GM23338 (cell line): ENCODE measurements around the gene HDAC5.

Experiments used
- CREB1 ChIP-seq: fragments of 250-450 bp; sonication (Bioruptor Pico); IDR thresholded peaks from 2 replicates; pipeline ENCODE4 v1.5.0; 2020; ENCODE audit warnings: low read depth, mild to moderate bottlenecking, moderate library complexity
- EZH2 ChIP-seq: fragments of 200-600 bp; sonication (generic); IDR thresholded peaks from one replicate; pipeline ENCODE4 v1.8.0; 2017; ENCODE audit warnings: antibody characterized with exemption, mild to moderate bottlenecking, low read depth; ENCODE audit not compliant: unreplicated experiment
- EZH2phosphoT487 ChIP-seq: fragments of 200-600 bp; sonication (generic); IDR thresholded peaks from one replicate; pipeline ENCODE4 v1.8.1; 2018; ENCODE audit warnings: antibody characterized with exemption; ENCODE audit not compliant: unreplicated experiment
- JUNB ChIP-seq: IDR thresholded peaks from one replicate; pipeline ENCODE4 v1.6.1; 2016; ENCODE audit warnings: antibody characterized with exemption; ENCODE audit not compliant: unreplicated experiment
- POLR2AphosphoS5 ChIP-seq: IDR thresholded peaks from 2 replicates; pipeline ENCODE4 v1.6.1; 2016; ENCODE audit warnings: antibody characterized with exemption, low read depth
- STAT1 ChIP-seq: IDR thresholded peaks from one replicate; pipeline ENCODE4 v1.6.1; 2016; ENCODE audit warnings: antibody characterized with exemption; ENCODE audit not compliant: unreplicated experiment
- ZNF114 ChIP-seq: fragments of 250-450 bp; sonication (Bioruptor Pico); IDR thresholded peaks from 2 replicates; pipeline ENCODE4 v1.5.0; 2020; ENCODE audit warnings: mild to moderate bottlenecking, moderate library complexity
- ZNF331 ChIP-seq: fragments of 250-450 bp; sonication (Bioruptor Pico); IDR thresholded peaks from 2 replicates; pipeline ENCODE4 v1.5.0; 2020; ENCODE audit warnings: low read depth, mild to moderate bottlenecking, moderate library complexity
- TF ChIP-seq, protein P1 (sequence below), 2 experiments: fragments of 200-600 bp in 1 of 2; sonication (generic) in 1 of 2; conservative IDR thresholded peaks; 2 replicates each; pipeline versions ENCODE4 v1.5.1 to v1.6.1; 2016 to 2017; ENCODE audit warnings: antibody characterized with exemption in 2 of 2, low read depth in 2 of 2, mild to moderate bottlenecking in 2 of 2, moderate library complexity in 1 of 2
- TF ChIP-seq, protein P2 (sequence below): IDR thresholded peaks from one replicate; pipeline ENCODE4 v1.6.1; 2018; ENCODE audit warnings: antibody characterized with exemption; ENCODE audit not compliant: unreplicated experiment
- TF ChIP-seq, protein P3 (sequence below): IDR thresholded peaks from 2 replicates; pipeline ENCODE4 v1.6.1; 2016; ENCODE audit warnings: antibody characterized with exemption
- TF ChIP-seq, protein P4 (sequence below): fragments of 250-450 bp; sonication (Bioruptor Pico); IDR thresholded peaks from 2 replicates; pipeline ENCODE4 v1.5.0; 2020; ENCODE audit warnings: mild to moderate bottlenecking, moderate library complexity

DNA sequence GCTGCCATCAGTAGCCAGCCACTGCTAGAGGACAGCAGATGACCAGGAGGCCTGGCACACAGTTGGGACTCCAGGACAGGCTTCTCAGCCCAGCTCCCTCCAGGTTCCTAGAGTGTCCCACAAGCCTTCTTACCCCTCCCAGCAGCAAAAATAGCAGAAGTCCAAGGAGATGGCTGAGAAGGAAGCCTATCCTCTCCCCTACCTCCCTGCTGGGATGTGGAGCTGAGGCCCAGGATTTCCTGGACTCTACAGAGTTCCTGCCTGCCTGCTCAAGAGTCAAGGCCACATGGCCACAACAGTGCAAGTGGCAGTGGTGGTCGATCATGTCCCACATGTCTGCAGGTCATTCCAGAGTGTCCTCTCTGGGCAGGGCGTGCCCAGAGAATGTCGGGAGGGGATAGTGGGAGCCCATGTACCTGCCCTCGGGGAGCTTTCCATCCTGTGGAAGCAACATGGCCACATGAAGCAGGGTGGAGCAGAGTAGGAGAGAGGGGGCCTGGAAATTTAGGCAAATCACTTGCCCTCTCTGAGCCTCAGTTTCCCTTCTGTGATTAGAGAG, 10.6 kb upstream of the HDAC5 start:
- TF ChIP-seq, protein P1, sequence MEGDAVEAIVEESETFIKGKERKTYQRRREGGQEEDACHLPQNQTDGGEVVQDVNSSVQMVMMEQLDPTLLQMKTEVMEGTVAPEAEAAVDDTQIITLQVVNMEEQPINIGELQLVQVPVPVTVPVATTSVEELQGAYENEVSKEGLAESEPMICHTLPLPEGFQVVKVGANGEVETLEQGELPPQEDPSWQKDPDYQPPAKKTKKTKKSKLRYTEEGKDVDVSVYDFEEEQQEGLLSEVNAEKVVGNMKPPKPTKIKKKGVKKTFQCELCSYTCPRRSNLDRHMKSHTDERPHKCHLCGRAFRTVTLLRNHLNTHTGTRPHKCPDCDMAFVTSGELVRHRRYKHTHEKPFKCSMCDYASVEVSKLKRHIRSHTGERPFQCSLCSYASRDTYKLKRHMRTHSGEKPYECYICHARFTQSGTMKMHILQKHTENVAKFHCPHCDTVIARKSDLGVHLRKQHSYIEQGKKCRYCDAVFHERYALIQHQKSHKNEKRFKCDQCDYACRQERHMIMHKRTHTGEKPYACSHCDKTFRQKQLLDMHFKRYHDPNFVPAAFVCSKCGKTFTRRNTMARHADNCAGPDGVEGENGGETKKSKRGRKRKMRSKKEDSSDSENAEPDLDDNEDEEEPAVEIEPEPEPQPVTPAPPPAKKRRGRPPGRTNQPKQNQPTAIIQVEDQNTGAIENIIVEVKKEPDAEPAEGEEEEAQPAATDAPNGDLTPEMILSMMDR (conservative IDR thresholded peaks at IDR 0.05; ENCODE audit: low read depth in 2 of 2) = no peak
- TF ChIP-seq EZH2 (no peak), POLR2AphosphoS5 (no peak), JUNB (no peak), ZNF331 (CRISPR knock-in tag) (no peak), EZH2phosphoT487 (no peak), ZNF114 (CRISPR knock-in tag) (no peak), CREB1 (CRISPR knock-in tag) (no peak), STAT1 (no peak)
- TF ChIP-seq, protein P2, sequence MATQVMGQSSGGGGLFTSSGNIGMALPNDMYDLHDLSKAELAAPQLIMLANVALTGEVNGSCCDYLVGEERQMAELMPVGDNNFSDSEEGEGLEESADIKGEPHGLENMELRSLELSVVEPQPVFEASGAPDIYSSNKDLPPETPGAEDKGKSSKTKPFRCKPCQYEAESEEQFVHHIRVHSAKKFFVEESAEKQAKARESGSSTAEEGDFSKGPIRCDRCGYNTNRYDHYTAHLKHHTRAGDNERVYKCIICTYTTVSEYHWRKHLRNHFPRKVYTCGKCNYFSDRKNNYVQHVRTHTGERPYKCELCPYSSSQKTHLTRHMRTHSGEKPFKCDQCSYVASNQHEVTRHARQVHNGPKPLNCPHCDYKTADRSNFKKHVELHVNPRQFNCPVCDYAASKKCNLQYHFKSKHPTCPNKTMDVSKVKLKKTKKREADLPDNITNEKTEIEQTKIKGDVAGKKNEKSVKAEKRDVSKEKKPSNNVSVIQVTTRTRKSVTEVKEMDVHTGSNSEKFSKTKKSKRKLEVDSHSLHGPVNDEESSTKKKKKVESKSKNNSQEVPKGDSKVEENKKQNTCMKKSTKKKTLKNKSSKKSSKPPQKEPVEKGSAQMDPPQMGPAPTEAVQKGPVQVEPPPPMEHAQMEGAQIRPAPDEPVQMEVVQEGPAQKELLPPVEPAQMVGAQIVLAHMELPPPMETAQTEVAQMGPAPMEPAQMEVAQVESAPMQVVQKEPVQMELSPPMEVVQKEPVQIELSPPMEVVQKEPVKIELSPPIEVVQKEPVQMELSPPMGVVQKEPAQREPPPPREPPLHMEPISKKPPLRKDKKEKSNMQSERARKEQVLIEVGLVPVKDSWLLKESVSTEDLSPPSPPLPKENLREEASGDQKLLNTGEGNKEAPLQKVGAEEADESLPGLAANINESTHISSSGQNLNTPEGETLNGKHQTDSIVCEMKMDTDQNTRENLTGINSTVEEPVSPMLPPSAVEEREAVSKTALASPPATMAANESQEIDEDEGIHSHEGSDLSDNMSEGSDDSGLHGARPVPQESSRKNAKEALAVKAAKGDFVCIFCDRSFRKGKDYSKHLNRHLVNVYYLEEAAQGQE = no peak
- TF ChIP-seq, protein P3, sequence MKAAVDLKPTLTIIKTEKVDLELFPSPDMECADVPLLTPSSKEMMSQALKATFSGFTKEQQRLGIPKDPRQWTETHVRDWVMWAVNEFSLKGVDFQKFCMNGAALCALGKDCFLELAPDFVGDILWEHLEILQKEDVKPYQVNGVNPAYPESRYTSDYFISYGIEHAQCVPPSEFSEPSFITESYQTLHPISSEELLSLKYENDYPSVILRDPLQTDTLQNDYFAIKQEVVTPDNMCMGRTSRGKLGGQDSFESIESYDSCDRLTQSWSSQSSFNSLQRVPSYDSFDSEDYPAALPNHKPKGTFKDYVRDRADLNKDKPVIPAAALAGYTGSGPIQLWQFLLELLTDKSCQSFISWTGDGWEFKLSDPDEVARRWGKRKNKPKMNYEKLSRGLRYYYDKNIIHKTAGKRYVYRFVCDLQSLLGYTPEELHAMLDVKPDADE = no peak
- TF ChIP-seq, protein P4, sequence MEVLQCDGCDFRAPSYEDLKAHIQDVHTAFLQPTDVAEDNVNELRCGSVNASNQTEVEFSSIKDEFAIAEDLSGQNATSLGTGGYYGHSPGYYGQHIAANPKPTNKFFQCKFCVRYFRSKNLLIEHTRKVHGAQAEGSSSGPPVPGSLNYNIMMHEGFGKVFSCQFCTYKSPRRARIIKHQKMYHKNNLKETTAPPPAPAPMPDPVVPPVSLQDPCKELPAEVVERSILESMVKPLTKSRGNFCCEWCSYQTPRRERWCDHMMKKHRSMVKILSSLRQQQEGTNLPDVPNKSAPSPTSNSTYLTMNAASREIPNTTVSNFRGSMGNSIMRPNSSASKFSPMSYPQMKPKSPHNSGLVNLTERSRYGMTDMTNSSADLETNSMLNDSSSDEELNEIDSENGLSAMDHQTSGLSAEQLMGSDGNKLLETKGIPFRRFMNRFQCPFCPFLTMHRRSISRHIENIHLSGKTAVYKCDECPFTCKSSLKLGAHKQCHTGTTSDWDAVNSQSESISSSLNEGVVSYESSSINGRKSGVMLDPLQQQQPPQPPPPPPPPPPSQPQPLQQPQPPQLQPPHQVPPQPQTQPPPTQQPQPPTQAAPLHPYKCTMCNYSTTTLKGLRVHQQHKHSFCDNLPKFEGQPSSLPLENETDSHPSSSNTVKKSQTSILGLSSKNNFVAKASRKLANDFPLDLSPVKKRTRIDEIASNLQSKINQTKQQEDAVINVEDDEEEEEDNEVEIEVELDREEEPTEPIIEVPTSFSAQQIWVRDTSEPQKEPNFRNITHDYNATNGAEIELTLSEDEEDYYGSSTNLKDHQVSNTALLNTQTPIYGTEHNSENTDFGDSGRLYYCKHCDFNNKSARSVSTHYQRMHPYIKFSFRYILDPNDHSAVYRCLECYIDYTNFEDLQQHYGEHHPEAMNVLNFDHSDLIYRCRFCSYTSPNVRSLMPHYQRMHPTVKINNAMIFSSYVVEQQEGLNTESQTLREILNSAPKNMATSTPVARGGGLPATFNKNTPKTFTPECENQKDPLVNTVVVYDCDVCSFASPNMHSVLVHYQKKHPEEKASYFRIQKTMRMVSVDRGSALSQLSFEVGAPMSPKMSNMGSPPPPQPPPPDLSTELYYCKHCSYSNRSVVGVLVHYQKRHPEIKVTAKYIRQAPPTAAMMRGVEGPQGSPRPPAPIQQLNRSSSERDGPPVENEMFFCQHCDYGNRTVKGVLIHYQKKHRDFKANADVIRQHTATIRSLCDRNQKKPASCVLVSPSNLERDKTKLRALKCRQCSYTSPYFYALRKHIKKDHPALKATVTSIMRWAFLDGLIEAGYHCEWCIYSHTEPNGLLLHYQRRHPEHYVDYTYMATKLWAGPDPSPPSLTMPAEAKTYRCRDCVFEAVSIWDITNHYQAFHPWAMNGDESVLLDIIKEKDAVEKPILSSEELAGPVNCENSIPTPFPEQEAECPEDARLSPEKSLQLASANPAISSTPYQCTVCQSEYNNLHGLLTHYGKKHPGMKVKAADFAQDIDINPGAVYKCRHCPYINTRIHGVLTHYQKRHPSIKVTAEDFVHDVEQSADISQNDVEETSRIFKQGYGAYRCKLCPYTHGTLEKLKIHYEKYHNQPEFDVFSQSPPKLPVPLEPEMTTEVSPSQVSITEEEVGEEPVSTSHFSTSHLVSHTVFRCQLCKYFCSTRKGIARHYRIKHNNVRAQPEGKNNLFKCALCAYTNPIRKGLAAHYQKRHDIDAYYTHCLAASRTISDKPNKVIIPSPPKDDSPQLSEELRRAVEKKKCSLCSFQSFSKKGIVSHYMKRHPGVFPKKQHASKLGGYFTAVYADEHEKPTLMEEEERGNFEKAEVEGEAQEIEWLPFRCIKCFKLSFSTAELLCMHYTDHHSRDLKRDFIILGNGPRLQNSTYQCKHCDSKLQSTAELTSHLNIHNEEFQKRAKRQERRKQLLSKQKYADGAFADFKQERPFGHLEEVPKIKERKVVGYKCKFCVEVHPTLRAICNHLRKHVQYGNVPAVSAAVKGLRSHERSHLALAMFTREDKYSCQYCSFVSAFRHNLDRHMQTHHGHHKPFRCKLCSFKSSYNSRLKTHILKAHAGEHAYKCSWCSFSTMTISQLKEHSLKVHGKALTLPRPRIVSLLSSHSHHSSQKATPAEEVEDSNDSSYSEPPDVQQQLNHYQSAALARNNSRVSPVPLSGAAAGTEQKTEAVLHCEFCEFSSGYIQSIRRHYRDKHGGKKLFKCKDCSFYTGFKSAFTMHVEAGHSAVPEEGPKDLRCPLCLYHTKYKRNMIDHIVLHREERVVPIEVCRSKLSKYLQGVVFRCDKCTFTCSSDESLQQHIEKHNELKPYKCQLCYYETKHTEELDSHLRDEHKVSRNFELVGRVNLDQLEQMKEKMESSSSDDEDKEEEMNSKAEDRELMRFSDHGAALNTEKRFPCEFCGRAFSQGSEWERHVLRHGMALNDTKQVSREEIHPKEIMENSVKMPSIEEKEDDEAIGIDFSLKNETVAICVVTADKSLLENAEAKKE (CRISPR knock-in tag) = no peak
